ENCODE measurements around the gene UNC13C.

The UNC13C gene

GRCh38 chr15:54577476-54578250 is 599.4 kb downstream of the UNC13C start:
- DNase-seq (ENCODE audit: insufficient read length, low spot score) (no peak), FAIRE-seq (no peak)
- TF ChIP-seq CTCF (IDR thresholded peaks at IDR 0.05; ENCODE audit: insufficient read depth, missing control alignments), result no peak

GRCh38 chr15:54579855-54580254 is 601.6 kb downstream of the UNC13C start:
- no peak for TF ChIP-seq CTCF (IDR thresholded peaks at IDR 0.05; ENCODE audit: insufficient read depth, missing control alignments)
- FAIRE-seq (no peak), DNase-seq (ENCODE audit: insufficient read length, low spot score) (no peak)

GRCh38 chr15:54580643-54581042 is 602.4 kb downstream of the UNC13C start:
- TF ChIP-seq CTCF (IDR thresholded peaks at IDR 0.05; ENCODE audit: insufficient read depth, missing control alignments), result no peak
- DNase-seq (ENCODE audit: insufficient read length, low spot score) (no peak), FAIRE-seq (no peak)

- no peak for TF ChIP-seq CTCF (IDR thresholded peaks at IDR 0.05; ENCODE audit: insufficient read depth, missing control alignments)
- DNase-seq (ENCODE audit: insufficient read length, low spot score) (no peak), FAIRE-seq (no peak)
Observed at GRCh38 chr15:54582863-54583643, 604.8 kb downstream of the UNC13C start.

GRCh38 chr15:54585063-54585462 is 606.8 kb downstream of the UNC13C start:
- no peak for DNase-seq (ENCODE audit: insufficient read length, low spot score)
- no peak for FAIRE-seq
- no peak for TF ChIP-seq CTCF (IDR thresholded peaks at IDR 0.05; ENCODE audit: insufficient read depth, missing control alignments)

- no peak for FAIRE-seq
- TF ChIP-seq CTCF (IDR thresholded peaks at IDR 0.05; ENCODE audit: insufficient read depth, missing control alignments), result no peak
- no peak for DNase-seq (ENCODE audit: insufficient read length, low spot score)
Observed at GRCh38 chr15:54594115-54594514, 615.9 kb downstream of the UNC13C start.

GRCh38 chr15:54599386-54599785 is 621.1 kb downstream of the UNC13C start:
- FAIRE-seq, result no peak
- DNase-seq (ENCODE audit: insufficient read length, low spot score), result no peak
- TF ChIP-seq CTCF (IDR thresholded peaks at IDR 0.05; ENCODE audit: insufficient read depth, missing control alignments), result no peak

Measured in D721Med (cell line).